Esophagus squamous epithelium (tissue), 5 donors: Measurements from ENCODE around the gene TMEM132D. TPM values are rescaled to one million over a fixed set of nuclear protein-coding genes. Genes with fewer than 3 reads are reported as not detected.

Experiments used
- DNase-seq: peaks from one replicate; lab custom pipeline; 2025; lab: John Stamatoyannopoulos, UW
- H3K27ac ChIP-seq, 4 donors: fragments of 200-600 bp; sonication (generic); one replicate each; pipeline ENCODE4 v1.5.1; 2016 to 2019; ENCODE audit warnings: mild to moderate bottlenecking in 1 of 4
- H3K27me3 ChIP-seq, 4 donors: fragments of 200-600 bp; sonication (generic); 1 replicate in 3 of 4; 2 replicates in 1 of 4; pipeline versions ENCODE4 v1.5.1 to v1.6.0; 2017 to 2021; ENCODE audit warnings: antibody characterized with exemption in 1 of 4
- H3K36me3 ChIP-seq, 3 donors: fragments of 200-600 bp; sonication (generic); one replicate each; pipeline ENCODE4 v1.5.1; 2016 to 2019
- H3K4me1 ChIP-seq, 3 donors: fragments of 200-600 bp; sonication (generic); one replicate each; pipeline ENCODE4 v1.5.1; 2017 to 2019
- H3K4me3 ChIP-seq, 4 donors: fragments of 200-600 bp; sonication (generic); 1 replicate in 3 of 4; 2 replicates in 1 of 4; pipeline ENCODE4 v1.5.1; 2016 to 2019; ENCODE audit warnings: mild to moderate bottlenecking in 2 of 4, moderate library complexity in 1 of 4
- H3K9me3 ChIP-seq, 3 donors: fragments of 200-600 bp; sonication (generic); one replicate each; pipeline ENCODE4 v1.5.1; 2016 to 2019
- CTCF ChIP-seq, 6 experiments: fragments of 450-650 bp in 4 of 6; fragments of 200-600 bp in 2 of 6; sonication (generic) in 2 of 6; IDR thresholded peaks; one replicate each; pipeline ENCODE4 v1.5.1; 2016 to 2019; ENCODE audit warnings: antibody characterized with exemption in 6 of 6, mild to moderate bottlenecking in 4 of 6, moderate library complexity in 4 of 6
- POLR2A ChIP-seq, 4 donors: fragments of 450-650 bp; IDR thresholded peaks; one replicate each; pipeline ENCODE4 v1.6.1; 2017; ENCODE audit warnings: antibody characterized with exemption in 4 of 4, mild to moderate bottlenecking in 4 of 4, moderate library complexity in 3 of 4
- WGBS, 2 donors: methylation state at CpG; one replicate each; pipeline ENCODE4 v1.1.5; 2018; 5-methylcytosine and 5-hydroxymethylcytosine counted together
- intact Hi-C: fragments of 100-400 bp; cut with DNase I; formaldehyde crosslinking; loops from one replicate; pipeline ENCODE4 v1.15.0; 2022
- total RNA-seq, 4 donors: library from RNA; depleted of rRNA; stranded (reverse); fragments of >200 nt; gene quantifications; one replicate each; pipeline ENCODE4 v1.1.0, GENCODE V29; 2016
- donor health status: DM: yes; HTN: yes; CAD: no.

TMEM132D gene
- total RNA-seq, 4 donors from 2014 or later = not detected

GRCh38 chr12:129893691-129894090, 10.1 kb downstream of the TMEM132D start:
- Histone ChIP-seq H3K4me1 (no peaks in the 10 kb centered on the region), H3K36me3 (no peaks in the 10 kb centered on the region), H3K27me3 (no peaks in the 10 kb centered on the region), H3K27ac (no peak overlapping the region), H3K9me3 (no peaks in the 10 kb centered on the region), H3K4me3 (no peak overlapping the region)
- WGBS, 2 donors = 42 to 83% methylated on average over 3 to 4 of the region's 4 CpGs
- intact Hi-C loops = no loop called here
- no peak for TF ChIP-seq CTCF (IDR thresholded peaks at IDR 0.05)
- TF ChIP-seq POLR2A (IDR thresholded peaks at IDR 0.05) = no peak
- no peak for DNase-seq

- TF ChIP-seq POLR2A (IDR thresholded peaks at IDR 0.05) = no peak
- no peak for TF ChIP-seq CTCF (IDR thresholded peaks at IDR 0.05)
- Histone ChIP-seq H3K4me3 (no peak overlapping the region), H3K9me3 (no peaks in the 10 kb centered on the region), H3K27me3 (no peaks in the 10 kb centered on the region), H3K36me3 (no peaks in the 10 kb centered on the region), H3K4me1 (no peaks in the 10 kb centered on the region), H3K27ac (no peak overlapping the region)
- intact Hi-C loops = no loop called here
- WGBS, 2 donors = 6 to 21% methylated on average over 4 of the region's 4 CpGs
- no peak for DNase-seq
These were observed 16.7 kb downstream of the TMEM132D start for GRCh38 chr12:129887101-129887500.

- H3K36me3 ChIP-seq = no peaks in the 10 kb centered on the region
- no peaks in the 10 kb centered on the region for H3K9me3 ChIP-seq
- intact Hi-C loops = no loop called here
- no peaks in the 10 kb centered on the region for H3K27me3 ChIP-seq
- DNase-seq = no peak
- no peak overlapping the region for H3K27ac ChIP-seq
- WGBS, 2 donors = 38 to 45% methylated on average over 5 of the region's 5 CpGs
- TF ChIP-seq CTCF (IDR thresholded peaks at IDR 0.05) (no peak), POLR2A (IDR thresholded peaks at IDR 0.05) (no peak)
- H3K4me1 ChIP-seq = no peaks in the 10 kb centered on the region
- H3K4me3 ChIP-seq = no peak overlapping the region
These were observed 17.3 kb downstream of the TMEM132D start for GRCh38 chr12:129886541-129886940.

- no peaks in the 10 kb centered on the region for H3K9me3 ChIP-seq
- TF ChIP-seq CTCF (IDR thresholded peaks at IDR 0.05) (no peak), POLR2A (IDR thresholded peaks at IDR 0.05) (no peak)
These were observed 18.5 kb downstream of the TMEM132D start for GRCh38 chr12:129885287-129885686.

GRCh38 chr12:129877411-129877810, 26.4 kb downstream of the TMEM132D start:
- H3K36me3 ChIP-seq = no peaks in the 10 kb centered on the region
- H3K27me3 ChIP-seq = no peaks in the 10 kb centered on the region
- intact Hi-C loops = no loop called here
- WGBS, 2 donors = 85 to 87% methylated on average over 11 of the region's 11 CpGs
- TF ChIP-seq POLR2A (IDR thresholded peaks at IDR 0.05) = no peak
- no peak for TF ChIP-seq CTCF (IDR thresholded peaks at IDR 0.05)
- no peaks in the 10 kb centered on the region for H3K9me3 ChIP-seq
- H3K4me3 ChIP-seq = no peak overlapping the region
- DNase-seq = no peak
- H3K4me1 ChIP-seq = no peaks in the 10 kb centered on the region
- H3K27ac ChIP-seq = no peak overlapping the region

More at GRCh38 chr12:129885287-129885686, 18.5 kb downstream of the TMEM132D start:
- DNase-seq = no peak
- Histone ChIP-seq H3K4me3 (no peak overlapping the region), H3K27ac (no peak overlapping the region), H3K4me1 (no peaks in the 10 kb centered on the region), H3K36me3 (no peaks in the 10 kb centered on the region), H3K27me3 (no peaks in the 10 kb centered on the region)
- WGBS, 2 donors = 18 to 19% methylated on average over 2 to 3 of the region's 3 CpGs
- intact Hi-C loops = no loop called here
